Activated CD4-positive, alpha-beta memory T cell treated with anti-CD3 and anti-CD28 coated beads for 36 hours (primary cell): ENCODE data around the gene NFKB1. TPM values are rescaled to one million over a fixed set of nuclear protein-coding genes. Genes with fewer than 3 reads are reported as not detected.
"Not testable (repeated sequence)": the region's sequence is repeated elsewhere in the genome, so short reads cannot be mapped to it uniquely, and the experiment has no call there.

ENCODE experiments used
- CTCF ChIA-PET: fragments of 350-600 bp; sonication (Branson Sonifier 250); formaldehyde crosslinking; loops from one replicate; lab custom pipeline; 2021; ENCODE audit warnings: antibody characterized with exemption, inconsistent platforms; lab: Charles Lee
- POLR2A ChIA-PET: fragments of 350-600 bp; sonication (Branson Sonifier 250); formaldehyde crosslinking; loops from one replicate; lab custom pipeline; 2021; ENCODE audit warnings: antibody characterized with exemption; lab: Charles Lee
- DNase-seq: peaks from one replicate; pipeline ENCODE4 v3.0.0-alpha.2; 2020
- H3K27ac Mint-ChIP-seq: one replicate; pipeline ENCODE4 v1.8.0; 2021; ENCODE audit warnings: mixed read lengths
- H3K27me3 Mint-ChIP-seq: one replicate; pipeline ENCODE4 v1.8.0; 2021; ENCODE audit warnings: mixed read lengths
- H3K36me3 Mint-ChIP-seq: one replicate; pipeline ENCODE4 v1.8.0; 2021; ENCODE audit warnings: mixed read lengths
- H3K4me1 Mint-ChIP-seq: one replicate; pipeline ENCODE4 v1.8.0; 2021; ENCODE audit warnings: low read depth, mixed read lengths
- H3K4me3 Mint-ChIP-seq: one replicate; pipeline ENCODE4 v1.8.0; 2021; ENCODE audit warnings: mild to moderate bottlenecking, mixed read lengths
- H3K9me3 Mint-ChIP-seq: one replicate; pipeline ENCODE4 v1.8.0; 2021; ENCODE audit warnings: mixed read lengths
- intact Hi-C: fragments of 100-400 bp; cut with micrococcal nuclease; formaldehyde crosslinking; loops from one replicate; pipeline ENCODE4 v1.15.1; 2023
- total RNA-seq, 2 experiments: library from RNA; stranded (reverse); gene quantifications; one replicate each; pipeline ENCODE4 v1.2.3, GENCODE V29; 2021

NFKB1 gene
- total RNA-seq, 2 experiments from 2014 or later: 122 to 133 TPM

DNA sequence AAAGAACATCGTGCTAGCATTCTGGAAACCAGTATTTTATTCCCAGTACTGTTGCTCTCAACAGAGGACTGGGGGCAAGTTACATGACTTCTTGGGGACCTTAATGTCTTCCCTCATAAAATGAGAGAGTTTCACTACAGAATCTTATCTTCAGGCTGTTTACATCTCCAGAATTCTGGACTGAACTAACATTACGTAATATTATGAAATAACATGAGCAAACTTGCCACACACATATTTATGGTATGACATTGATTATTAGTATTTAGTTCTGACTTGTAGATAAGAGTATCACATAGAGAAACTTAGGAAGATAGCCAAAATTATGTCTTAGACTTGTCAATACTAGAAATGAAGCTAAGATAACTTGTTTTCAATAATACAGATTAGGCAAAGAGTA is 68.0 kb downstream of the NFKB1 start:
- Mint-ChIP-seq H3K9me3 (peaks cover 6% of the 10 kb centered on the region), H3K4me3 (no peak overlapping the region), H3K36me3 (peaks cover 45% of the 10 kb centered on the region), H3K27ac (no peak overlapping the region), H3K27me3 (no peaks in the 10 kb centered on the region), H3K4me1 (peaks cover 60% of the 10 kb centered on the region)
- ChIA-PET CTCF (interaction anchor here (1.5 kb wide), 1 partner anchor 10 kb away, joined by 6 read pairs; no protein-coding TSS in a partner anchor), POLR2A (no interaction called here)
- DNase-seq: no peak
- intact Hi-C loops: no loop called here

DNA sequence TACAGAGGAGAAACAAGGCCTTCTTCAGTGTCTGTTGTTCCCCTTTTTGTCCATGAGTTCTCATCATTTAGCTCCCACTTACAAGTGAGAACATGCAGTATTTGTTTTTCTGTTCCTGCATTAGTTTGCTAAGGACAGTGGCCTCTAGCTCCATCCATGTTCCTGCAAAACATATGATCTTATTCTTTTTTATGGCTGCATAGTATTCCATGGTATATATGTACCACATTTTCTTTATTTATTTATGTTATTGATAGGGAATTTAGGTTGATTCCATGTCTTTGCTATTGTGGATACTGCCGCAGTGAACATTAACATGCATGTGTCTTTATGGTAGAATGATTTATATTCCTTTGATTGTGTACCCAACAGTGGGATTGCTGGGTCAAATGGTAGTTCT is 69.1 kb downstream of the NFKB1 start:
- H3K36me3 Mint-ChIP-seq: peaks cover 43% of the 10 kb centered on the region
- intact Hi-C loops, H3K27me3 Mint-ChIP-seq, POLR2A ChIA-PET, H3K27ac Mint-ChIP-seq, CTCF ChIA-PET, DNase-seq, H3K9me3 Mint-ChIP-seq, H3K4me3 Mint-ChIP-seq: not testable (repeated sequence)
- H3K4me1 Mint-ChIP-seq: peaks cover 60% of the 10 kb centered on the region

DNA sequence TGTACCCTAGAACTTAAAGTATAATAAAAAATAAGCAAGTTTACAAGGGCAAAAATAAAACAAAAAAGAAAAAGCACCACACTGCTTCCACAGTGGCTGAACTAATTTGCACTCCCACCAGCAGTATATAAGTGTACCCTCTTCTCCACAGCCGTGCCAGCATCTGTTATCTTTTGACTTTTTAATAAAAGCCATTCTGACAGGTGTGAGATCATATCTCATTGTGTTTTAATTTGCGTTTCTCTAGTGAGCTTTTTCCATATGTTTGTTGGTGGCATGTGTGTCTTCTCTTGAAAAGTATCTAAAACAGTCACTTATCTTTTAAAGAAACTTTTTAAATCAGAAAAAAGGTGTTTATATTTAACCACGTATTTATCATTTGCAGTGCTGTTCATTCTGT is 71.3 kb downstream of the NFKB1 start:
- H3K36me3 Mint-ChIP-seq: peaks cover 46% of the 10 kb centered on the region
- no peaks in the 10 kb centered on the region for H3K27me3 Mint-ChIP-seq
- DNase-seq: no peak
- ChIA-PET POLR2A (no interaction called here), CTCF (no interaction called here)
- peaks cover 53% of the 10 kb centered on the region for H3K4me1 Mint-ChIP-seq
- H3K9me3 Mint-ChIP-seq: peaks cover 6% of the 10 kb centered on the region
- intact Hi-C loops: no loop called here
- H3K4me3 Mint-ChIP-seq: no peak overlapping the region
- peak overlapping the region; percentile 33 for H3K27ac Mint-ChIP-seq

DNA sequence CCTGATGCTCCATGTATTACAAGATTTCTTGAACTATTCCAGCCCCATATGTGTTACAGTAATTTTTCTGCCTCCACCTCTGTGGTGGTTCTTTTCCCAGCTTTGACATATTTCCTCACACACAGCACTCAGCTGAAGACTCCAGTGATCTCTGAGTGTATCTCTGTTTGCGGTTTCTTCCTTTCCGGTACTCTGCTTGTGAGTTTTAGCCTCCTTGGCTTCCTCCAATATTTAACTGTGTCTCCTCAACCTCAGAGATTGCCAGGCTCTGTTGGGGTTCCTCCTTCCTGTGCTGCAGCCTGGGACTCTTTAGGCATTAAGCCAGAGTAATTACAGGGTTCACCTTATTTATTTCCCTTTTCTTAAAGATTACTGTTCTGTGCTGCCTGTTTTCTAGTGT is 73.2 kb downstream of the NFKB1 start:
- no peak overlapping the region for H3K4me3 Mint-ChIP-seq
- H3K27me3 Mint-ChIP-seq: no peaks in the 10 kb centered on the region
- H3K9me3 Mint-ChIP-seq: peaks cover 5% of the 10 kb centered on the region
- peak overlapping the region; percentile 14 for H3K27ac Mint-ChIP-seq
- DNase-seq: no peak
- intact Hi-C loops: no loop called here
- ChIA-PET POLR2A (interaction anchor here (1.9 kb wide), 1 partner anchor 10 kb away, joined by 5 read pairs; no protein-coding TSS in a partner anchor), CTCF (no interaction called here)
- H3K36me3 Mint-ChIP-seq: peaks cover 53% of the 10 kb centered on the region
- peaks cover 62% of the 10 kb centered on the region for H3K4me1 Mint-ChIP-seq

DNA sequence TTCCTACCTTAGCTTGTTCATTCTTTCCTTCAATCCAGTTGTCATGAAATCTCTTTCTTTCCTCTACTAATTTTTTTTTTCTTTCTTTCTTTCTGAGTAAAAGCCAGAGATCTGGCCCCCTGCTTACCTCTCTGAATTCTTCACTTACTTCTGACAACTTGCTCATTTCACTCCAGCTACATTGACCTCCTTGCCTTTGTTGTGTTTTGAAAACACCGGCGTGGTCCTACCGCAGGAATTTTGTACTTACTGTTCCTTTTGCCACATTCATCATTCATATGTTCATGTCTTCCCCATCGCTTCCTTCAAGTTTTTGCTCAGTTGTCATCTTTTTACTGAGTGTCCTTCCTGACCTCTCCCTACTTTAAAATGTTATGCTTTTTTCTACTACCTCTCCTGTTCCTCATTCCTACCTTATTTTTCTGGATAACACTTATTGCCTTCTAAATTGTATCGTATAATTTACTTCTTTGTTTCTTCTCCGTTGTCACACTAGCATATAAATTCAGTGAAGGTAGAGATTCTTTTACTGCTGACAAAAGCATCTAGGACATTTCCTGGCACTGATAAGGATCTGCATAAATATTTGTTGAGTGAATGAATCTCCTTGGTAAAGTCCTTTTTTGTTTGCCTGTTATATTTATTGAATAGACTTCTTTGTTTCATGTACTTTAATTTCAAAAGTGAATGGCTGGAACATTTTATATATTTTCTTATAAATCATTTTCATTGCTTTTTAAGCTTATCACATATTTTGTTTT is 74.4 kb downstream of the NFKB1 start:
- POLR2A ChIA-PET: interaction anchor here (0.6 to 1.9 kb wide), 3 partner anchors 10 to 252 kb away, joined by 3 to 5 read pairs (median 4); partner anchors contain the start of gene UBE2D3
- Mint-ChIP-seq H3K9me3 (peaks cover 1% of the 10 kb centered on the region), H3K36me3 (peaks cover 54% of the 10 kb centered on the region), H3K27me3 (no peaks in the 10 kb centered on the region), H3K4me3 (no peak overlapping the region), H3K27ac (peak overlapping the region; percentile 26), H3K4me1 (peaks cover 73% of the 10 kb centered on the region)
- DNase-seq: peak; percentile 43
- CTCF ChIA-PET: interaction anchor here (1.0 kb wide), 1 partner anchor 13 kb away, joined by 4 read pairs; no protein-coding TSS in a partner anchor
- intact Hi-C loops: no loop called here

DNA sequence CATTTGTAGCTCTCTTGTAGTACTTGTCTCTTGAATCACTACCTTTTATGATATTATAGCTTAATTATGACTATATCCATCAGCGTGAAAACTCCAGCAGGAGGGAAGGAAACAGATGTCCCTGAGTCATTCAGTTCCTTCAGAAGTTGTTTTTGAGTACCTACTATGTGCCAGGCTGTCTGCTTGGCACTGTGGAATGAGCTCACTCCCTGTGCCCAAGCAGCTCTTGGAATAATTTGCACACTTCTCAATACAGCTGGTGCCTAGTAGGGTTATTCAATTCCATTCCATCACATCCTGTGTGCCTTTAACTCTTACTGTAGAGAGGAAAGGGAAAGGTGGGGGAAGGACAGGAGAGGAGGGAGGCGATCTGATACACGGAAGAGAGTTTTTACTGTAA is 77.1 kb downstream of the NFKB1 start:
- H3K36me3 Mint-ChIP-seq: peaks cover 57% of the 10 kb centered on the region
- POLR2A ChIA-PET: no interaction called here
- peaks cover 73% of the 10 kb centered on the region for H3K4me1 Mint-ChIP-seq
- H3K9me3 Mint-ChIP-seq: no peaks in the 10 kb centered on the region
- CTCF ChIA-PET: interaction anchor here (0.6 to 1.2 kb wide), 3 partner anchors 13 to 210 kb away, joined by 3 to 6 read pairs (median 3); no protein-coding TSS in a partner anchor
- H3K4me3 Mint-ChIP-seq: no peak overlapping the region
- H3K27ac Mint-ChIP-seq: no peak overlapping the region
- no peaks in the 10 kb centered on the region for H3K27me3 Mint-ChIP-seq
- no peak for DNase-seq
- intact Hi-C loops: no loop called here

DNA sequence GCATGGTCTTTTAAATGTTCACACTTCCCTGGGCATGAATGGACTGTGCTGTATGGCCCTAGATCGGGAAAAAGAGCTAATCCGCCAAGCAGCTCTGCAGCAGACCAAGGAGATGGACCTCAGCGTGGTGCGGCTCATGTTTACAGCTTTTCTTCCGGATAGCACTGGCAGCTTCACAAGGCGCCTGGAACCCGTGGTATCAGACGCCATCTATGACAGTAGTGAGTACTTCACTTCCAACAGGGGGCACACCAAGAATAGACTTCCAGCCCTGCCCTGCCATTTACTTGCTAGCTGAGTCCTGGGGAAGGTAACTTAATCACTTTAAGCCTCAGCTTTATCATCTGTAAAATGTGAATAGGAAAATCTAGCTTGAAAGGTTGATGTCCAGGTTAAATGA is 77.7 kb downstream of the NFKB1 start:
- no peak overlapping the region for H3K4me3 Mint-ChIP-seq
- CTCF ChIA-PET: interaction anchor here (1.1 to 1.8 kb wide), 3 partner anchors 10 to 47 kb away, joined by 3 to 6 read pairs (median 6); no protein-coding TSS in a partner anchor
- H3K9me3 Mint-ChIP-seq: no peaks in the 10 kb centered on the region
- peaks cover 59% of the 10 kb centered on the region for H3K36me3 Mint-ChIP-seq
- H3K27ac Mint-ChIP-seq: no peak overlapping the region
- no peak for DNase-seq
- intact Hi-C loops: no loop called here
- H3K27me3 Mint-ChIP-seq: no peaks in the 10 kb centered on the region
- peaks cover 71% of the 10 kb centered on the region for H3K4me1 Mint-ChIP-seq
- POLR2A ChIA-PET: no interaction called here

DNA sequence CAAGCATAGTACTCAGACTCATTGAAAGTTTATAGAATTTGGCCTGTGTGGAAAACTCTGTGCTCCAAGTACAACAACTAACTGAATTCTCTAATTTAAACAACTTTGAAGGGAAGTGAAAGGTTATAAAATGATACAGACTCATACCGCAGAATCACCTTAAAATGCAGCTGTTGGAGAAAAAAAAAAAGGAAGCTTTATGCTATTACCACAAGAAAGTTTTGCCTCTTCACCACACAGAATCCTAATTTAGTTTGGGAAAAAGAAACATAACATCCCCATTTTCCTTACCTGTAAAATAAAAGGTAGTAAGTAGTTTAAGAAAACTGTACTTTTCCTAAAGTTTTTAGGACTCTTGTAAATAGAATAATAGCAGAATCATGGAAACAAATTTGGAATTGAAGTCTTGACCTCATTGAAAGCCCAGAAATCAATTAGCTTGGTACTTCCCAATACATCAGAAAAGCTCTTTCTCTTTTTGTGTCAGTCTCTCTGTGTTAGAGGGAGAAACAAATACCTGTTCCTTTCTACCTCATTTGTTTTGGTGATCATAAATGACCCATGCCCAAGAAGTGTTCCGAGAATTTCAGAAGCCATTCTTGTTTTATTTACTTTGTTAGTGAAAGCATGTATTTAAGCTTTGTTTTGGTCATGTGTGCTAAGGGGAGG is 78.8 kb downstream of the NFKB1 start:
- intact Hi-C loops: loop anchor here (2.0 kb wide), 1 partner anchor 15 kb away; no protein-coding TSS in a partner anchor
- CTCF ChIA-PET: interaction anchor here (0.7 to 1.8 kb wide), 3 partner anchors 12 to 132 kb away, joined by 4 to 6 read pairs (median 5); no protein-coding TSS in a partner anchor
- no peak for DNase-seq
- Mint-ChIP-seq H3K4me3 (no peak overlapping the region), H3K27ac (peak overlapping the region; percentile 53), H3K4me1 (peaks cover 68% of the 10 kb centered on the region), H3K27me3 (no peaks in the 10 kb centered on the region), H3K9me3 (no peaks in the 10 kb centered on the region), H3K36me3 (peaks cover 65% of the 10 kb centered on the region)
- POLR2A ChIA-PET: interaction anchor here (0.7 kb wide), 1 partner anchor 19 kb away, joined by 3 read pairs; no protein-coding TSS in a partner anchor

DNA sequence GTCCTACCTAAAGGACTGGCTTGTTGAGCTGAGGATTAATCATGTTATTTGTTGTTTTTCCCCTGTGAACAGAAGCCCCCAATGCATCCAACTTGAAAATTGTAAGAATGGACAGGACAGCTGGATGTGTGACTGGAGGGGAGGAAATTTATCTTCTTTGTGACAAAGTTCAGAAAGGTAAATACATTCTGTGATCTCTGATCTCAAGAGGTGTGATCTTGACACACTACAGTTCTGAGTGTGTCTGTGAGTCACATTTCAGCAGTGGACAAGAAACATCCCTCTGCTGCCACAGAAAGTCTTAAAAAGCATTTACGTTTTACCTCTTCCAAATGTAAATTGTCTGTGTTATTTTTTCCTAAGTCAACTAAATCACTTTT is 79.3 kb downstream of the NFKB1 start:
- H3K4me1 Mint-ChIP-seq: peaks cover 68% of the 10 kb centered on the region
- no peaks in the 10 kb centered on the region for H3K27me3 Mint-ChIP-seq
- POLR2A ChIA-PET: interaction anchor here (0.7 kb wide), 1 partner anchor 19 kb away, joined by 3 read pairs; no protein-coding TSS in a partner anchor
- peaks cover 68% of the 10 kb centered on the region for H3K36me3 Mint-ChIP-seq
- intact Hi-C loops: loop anchor here (2.0 kb wide), 1 partner anchor 16 kb away; no protein-coding TSS in a partner anchor
- H3K9me3 Mint-ChIP-seq: no peaks in the 10 kb centered on the region
- peak overlapping the region; percentile 53 for H3K27ac Mint-ChIP-seq
- CTCF ChIA-PET: interaction anchor here (0.7 to 1.8 kb wide), 3 partner anchors 12 to 132 kb away, joined by 4 to 6 read pairs (median 5); no protein-coding TSS in a partner anchor
- H3K4me3 Mint-ChIP-seq: no peak overlapping the region
- DNase-seq: no peak

DNA sequence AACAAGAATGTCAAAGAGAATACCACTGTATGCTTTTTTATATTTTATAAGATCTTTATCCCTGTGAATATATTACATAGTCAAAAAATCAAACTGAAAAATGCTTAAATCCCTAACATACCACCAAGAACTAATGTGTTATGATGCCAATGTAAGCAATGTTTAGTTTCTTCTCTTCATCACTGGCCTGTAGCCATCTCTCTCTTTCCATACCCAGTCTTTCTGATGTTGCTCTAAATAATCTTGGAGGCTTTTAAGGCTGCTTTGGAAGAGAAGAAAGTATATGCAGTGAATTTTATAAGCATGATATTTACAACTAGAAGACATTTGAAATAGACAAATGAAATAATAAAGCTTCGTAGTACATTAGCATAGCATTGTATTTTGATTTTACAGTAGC is 82.9 kb downstream of the NFKB1 start:
- CTCF ChIA-PET: no interaction called here
- DNase-seq: no peak
- peaks cover 77% of the 10 kb centered on the region for H3K4me1 Mint-ChIP-seq
- POLR2A ChIA-PET: interaction anchor here (1.6 kb wide), 1 partner anchor 243 kb away, joined by 3 read pairs; the partner anchor contains the start of gene UBE2D3
- peak overlapping the region; percentile 42 for H3K27ac Mint-ChIP-seq
- intact Hi-C loops: no loop called here
- no peaks in the 10 kb centered on the region for H3K27me3 Mint-ChIP-seq
- H3K9me3 Mint-ChIP-seq: no peaks in the 10 kb centered on the region
- peaks cover 71% of the 10 kb centered on the region for H3K36me3 Mint-ChIP-seq
- H3K4me3 Mint-ChIP-seq: no peak overlapping the region

DNA sequence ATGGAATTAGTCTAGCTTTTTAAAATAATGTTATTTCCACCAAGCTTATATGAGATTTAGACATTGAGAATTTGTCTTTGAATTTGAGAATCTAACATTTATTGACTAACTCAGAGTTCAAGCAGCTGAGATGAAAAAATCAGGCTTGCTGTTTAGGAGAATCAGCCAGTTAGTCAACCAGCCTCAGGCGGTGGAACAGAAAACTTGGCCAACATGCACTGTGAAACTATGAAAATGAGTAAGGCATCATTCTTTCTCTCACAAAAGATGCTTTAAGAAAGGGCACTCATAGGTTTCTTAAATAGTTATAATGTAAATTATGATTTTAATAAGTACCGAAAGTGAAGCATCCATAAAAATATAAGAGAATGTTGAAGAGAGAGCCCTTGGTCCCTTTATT is 84.2 kb downstream of the NFKB1 start:
- Mint-ChIP-seq H3K4me3 (peak overlapping the region; percentile 1), H3K27me3 (no peaks in the 10 kb centered on the region)

More for the DNA sequence above, 84.2 kb downstream of the NFKB1 start:
- H3K36me3 Mint-ChIP-seq: peaks cover 73% of the 10 kb centered on the region
- peak overlapping the region; percentile 83 for H3K27ac Mint-ChIP-seq
- CTCF ChIA-PET: interaction anchor here (1.0 to 1.4 kb wide), 3 partner anchors 17 to 28 kb away, joined by 3 to 6 read pairs (median 4); no protein-coding TSS in a partner anchor
- intact Hi-C loops: loop anchor here (1.0 to 5.0 kb wide), 2 partner anchors 33 to 85 kb away; no protein-coding TSS in a partner anchor
- POLR2A ChIA-PET: interaction anchor here (0.6 to 3.0 kb wide), 7 partner anchors 10 to 242 kb away, joined by 3 to 10 read pairs (median 4); partner anchors contain the start of gene UBE2D3
- peaks cover 78% of the 10 kb centered on the region for H3K4me1 Mint-ChIP-seq
- H3K9me3 Mint-ChIP-seq: no peaks in the 10 kb centered on the region
- DNase-seq: peak; percentile 63
